ENCODE data around the gene SQSTM1. TPM values are rescaled to one million over a fixed set of nuclear protein-coding genes. Genes with fewer than 3 reads are reported as not detected.
A peak's percentile ranks its signal among the peaks of the same experiment; 100 is the strongest.

Gene SQSTM1
- total and polyA plus RNA-seq, 2 of the 8 experiments (the other 6 are each of a cell fraction or from before 2014, with no cell fraction given), result 78.6 to 110 TPM

GRCh38 chr5:179818746-179819295 is 1.9 kb upstream of the SQSTM1 start (continued):
- TF ChIP-seq SIN3A (conservative IDR thresholded peaks at IDR 0.05 in 1 of 2, IDR thresholded peaks at IDR 0.05 in 1 of 2; ENCODE audit: low read depth in 1 of 2, low read length in 2 of 2) (peak; percentile 31 to 63; a peak in 3 of 4 replicates), YY1 (IDR thresholded peaks at IDR 0.05; ENCODE audit: low read depth, low read length) (peak; percentile 67), TBP (IDR thresholded peaks at IDR 0.05; ENCODE audit: low read depth, low read length) (peak; percentile 30; the same call in 1 of the 2 replicates), KDM4A (IDR thresholded peaks at IDR 0.05; ENCODE audit: low read depth, low read length, severe bottlenecking) (no peak), BACH1 (IDR thresholded peaks at IDR 0.05; ENCODE audit: low read length) (peak; percentile 81), BCL11A (IDR thresholded peaks at IDR 0.05; ENCODE audit: low read depth in 2 of 2, low read length in 2 of 2) (no peak), RFX5 (IDR thresholded peaks at IDR 0.05; ENCODE audit: borderline replicate concordance, low read depth, low read length) (no peak), POLR2AphosphoS5 (IDR thresholded peaks at IDR 0.05; ENCODE audit: low read depth, low read length) (peak; percentile 54; the same call in 1 of the 2 replicates), TEAD4 (IDR thresholded peaks at IDR 0.05; ENCODE audit: low read depth, low read length) (no peak), TAF7 (optimal IDR thresholded peaks at IDR 0.05; ENCODE audit: borderline replicate concordance, low read depth, low read length) (no peak), RBBP5 (IDR thresholded peaks at IDR 0.05; ENCODE audit: borderline replicate concordance, low read depth, low read length) (0 out of 2 replicates have a peak, but pooled peaks have one; percentile 44), CHD2 (IDR thresholded peaks at IDR 0.05; ENCODE audit: low read length) (no peak), RNF2 (IDR thresholded peaks at IDR 0.05; ENCODE audit: borderline replicate concordance, low read depth, low read length, missing control alignments, poor library complexity, severe bottlenecking) (peak; percentile 18), SP2 (IDR thresholded peaks at IDR 0.05; ENCODE audit: low read length) (no peak), FOSL1 (IDR thresholded peaks at IDR 0.05; ENCODE audit: insufficient read depth, low read depth, low read length) (no peak), JUN (IDR thresholded peaks at IDR 0.05; ENCODE audit: low read depth, low read length) (0 out of 2 replicates have a peak, but pooled peaks have one; percentile 25), SIX5 (IDR thresholded peaks at IDR 0.05; ENCODE audit: low read depth, low read length) (no peak), SP1 (IDR thresholded peaks at IDR 0.05; ENCODE audit: low read depth, low read length) (0 out of 2 replicates have a peak, but pooled peaks have one; percentile 9), SAP30 (IDR thresholded peaks at IDR 0.05; ENCODE audit: insufficient read depth, insufficient replicate concordance, low read length) (no peak), SRF (IDR thresholded peaks at IDR 0.05; ENCODE audit: low read depth, low read length) (no peak), ATF3 (IDR thresholded peaks at IDR 0.05; ENCODE audit: insufficient read depth, low read depth, low read length) (peak; percentile 73; the same call in 1 of the 2 replicates), EZH2 (IDR thresholded peaks at IDR 0.05; ENCODE audit: low read depth, low read length, severe bottlenecking) (no peak), RXRA (IDR thresholded peaks at IDR 0.05; ENCODE audit: insufficient read depth, low read depth, low read length) (0 out of 2 replicates have a peak, but pooled peaks have one; percentile 27)

All from H1 (cell line).